HCT116 (cell line): ENCODE results near the gene RS1. TPM values are rescaled to one million over a fixed set of nuclear protein-coding genes. Genes with fewer than 3 reads are reported as not detected.

ENCODE experiments used
- ATAC-seq: fragments of 200-7000 bp; cut with Tn5 transposase; 2 replicates; pipeline ENCODE4 v1.9.1; 2020; ENCODE audit warnings: mild to moderate bottlenecking, moderate library complexity
- BruUV-seq: library from RNA; stranded (reverse); fragments of 400-500 nt; replicated peaks from 2 replicates; lab custom pipeline; 2021; lab: Mats Ljungman, UMichigan
- CTCF ChIA-PET: fragments of 300-600 bp; sonication (Branson Sonifier 250); formaldehyde crosslinking; loops from one replicate; lab custom pipeline; 2021; ENCODE audit warnings: antibody characterized with exemption; lab: Charles Lee
- POLR2A ChIA-PET: fragments of 300-600, 350-600 bp; sonication (Branson Sonifier 250); formaldehyde crosslinking; loops from one replicate; lab custom pipeline; 2021; ENCODE audit warnings: antibody characterized with exemption; lab: Charles Lee
- RAD21 ChIA-PET, 2 experiments: fragments of 300-600 bp; sonication (Branson Sonifier 250); formaldehyde crosslinking; loops; one replicate each; lab custom pipeline; 2023; ENCODE audit warnings: low total read pairs in 2 of 2; ENCODE audit not compliant: uncharacterized antibody in 2 of 2, unreplicated experiment in 2 of 2, low non-redundant PET in 1 of 2; lab: Charles Lee
- DNase-seq: peaks from one replicate; pipeline ENCODE4 v3.0.0-alpha.2; 2010; ENCODE audit warnings: low read depth, low spot score
- H2AFZ ChIP-seq: fragments of 200-600 bp; shearing (Covaris generic), sonication (generic); 2 replicates; pipeline ENCODE4 v1.6.1; 2017; ENCODE audit warnings: low read depth, mixed run types, mixed read lengths, antibody characterized with exemption, low read length; ENCODE audit not compliant: poor library complexity, severe bottlenecking
- H3K27ac ChIP-seq: 2 replicates; pipeline ENCODE4 v1.5.1; 2012; ENCODE audit warnings: low read depth, low read length
- H3K27me3 ChIP-seq: fragments of 200-600 bp; sonication (generic); 2 replicates; pipeline ENCODE4 v1.6.1; 2016; ENCODE audit warnings: mixed run types, low read length, mixed read lengths; ENCODE audit not compliant: insufficient read depth
- H3K36me3 ChIP-seq, 2 experiments: fragments of 200-500 bp in 1 of 2; fragments of 200-600 bp in 1 of 2; sonication (Bioruptor generic) in 1 of 2; sonication (generic) in 1 of 2; 2 replicates each; pipeline versions ENCODE4 v1.5.1 to v1.6.1; 2014 to 2016; ENCODE audit warnings: low read length in 2 of 2, inconsistent platforms in 1 of 2, mixed read lengths in 1 of 2, mixed run types in 1 of 2; ENCODE audit not compliant: insufficient read depth in 2 of 2, control insufficient read depth in 1 of 2
- H3K4me1 ChIP-seq, 2 experiments: fragments of 200-600 bp in 1 of 2; sonication (generic) in 1 of 2; 2 replicates each; pipeline versions ENCODE4 v1.5.1 to v1.6.1; 2012 to 2017; ENCODE audit warnings: low read length in 2 of 2, inconsistent platforms in 1 of 2, mild to moderate bottlenecking in 1 of 2, mixed read lengths in 1 of 2, mixed run types in 1 of 2, moderate library complexity in 1 of 2; ENCODE audit not compliant: insufficient read depth in 2 of 2, control insufficient read depth in 1 of 2
- H3K4me2 ChIP-seq: fragments of 200-600 bp; sonication (generic); 2 replicates; pipeline ENCODE4 v1.6.1; 2017; ENCODE audit warnings: mixed run types, low read length, mixed read lengths
- H3K4me3 ChIP-seq, 2 experiments: fragments of 200-600 bp in 1 of 2; sonication (generic) in 1 of 2; replicated peaks in 1 of 2; 2 replicates each; pipeline ENCODE4 v1.5.1; 2011 to 2016; ENCODE audit warnings: low read length in 2 of 2, control low read depth in 1 of 2, low read depth in 1 of 2, mild to moderate bottlenecking in 1 of 2, mixed read lengths in 1 of 2, mixed run types in 1 of 2
- H3K79me2 ChIP-seq: fragments of 200-600 bp; sonication (generic); 2 replicates; pipeline ENCODE4 v1.6.1; 2017; ENCODE audit warnings: mild to moderate bottlenecking, mixed run types, low read length, moderate library complexity, mixed read lengths; ENCODE audit not compliant: insufficient read depth
- H3K9ac ChIP-seq: fragments of 200-600 bp; sonication (generic); 2 replicates; pipeline ENCODE4 v1.6.1; 2016; ENCODE audit warnings: low read length, mixed read lengths
- H3K9me2 ChIP-seq: fragments of 200-600 bp; sonication (generic), shearing (Covaris generic); 2 replicates; pipeline ENCODE4 v1.6.1; 2017; ENCODE audit warnings: mixed run types, mild to moderate bottlenecking, moderate library complexity; ENCODE audit not compliant: insufficient read depth
- H3K9me3 ChIP-seq, 2 experiments: fragments of 200-500 bp in 1 of 2; fragments of 200-600 bp in 1 of 2; sonication (Bioruptor generic) in 1 of 2; sonication (generic) in 1 of 2; 2 replicates each; pipeline ENCODE4 v1.6.1; 2014 to 2017; ENCODE audit warnings: low read length in 2 of 2, mixed read lengths in 2 of 2, inconsistent platforms in 1 of 2, low read depth in 1 of 2, mild to moderate bottlenecking in 1 of 2, mixed run types in 1 of 2, moderate library complexity in 1 of 2; ENCODE audit not compliant: control insufficient read depth in 1 of 2, insufficient read depth in 1 of 2
- H4K20me1 ChIP-seq: fragments of 200-600 bp; sonication (generic), shearing (Covaris generic); 2 replicates; pipeline ENCODE4 v1.6.1; 2017; ENCODE audit warnings: mixed run types, mild to moderate bottlenecking, moderate library complexity; ENCODE audit not compliant: insufficient read depth
- EZH2 ChIP-seq: fragments of 200-600 bp; sonication (generic); IDR thresholded peaks from 2 replicates; pipeline ENCODE4 v1.6.1; 2017; ENCODE audit warnings: antibody characterized with exemption, mixed run types
- EZH2phosphoT487 ChIP-seq: fragments of 200-600 bp; IDR thresholded peaks from 2 replicates; pipeline ENCODE4 v1.6.1; 2018; ENCODE audit warnings: antibody characterized with exemption, borderline replicate concordance
- RAD21 ChIP-seq: IDR thresholded peaks from 2 replicates; pipeline ENCODE4 v1.6.1; 2012; ENCODE audit warnings: low read depth, mild to moderate bottlenecking
- SP1 ChIP-seq: IDR thresholded peaks from 2 replicates; pipeline ENCODE4 v1.6.1; 2012; ENCODE audit warnings: low read depth
- SRF ChIP-seq: IDR thresholded peaks from 2 replicates; pipeline ENCODE4 v1.6.1; 2012; ENCODE audit warnings: low read depth
- YY1 ChIP-seq: IDR thresholded peaks from 2 replicates; pipeline ENCODE4 v1.6.1; 2011; ENCODE audit warnings: low read length, low read depth, moderate library complexity, mild to moderate bottlenecking; ENCODE audit not compliant: insufficient replicate concordance; ENCODE audit errors: extremely low read depth
- ZNF274 ChIP-seq: fragments of 200-500 bp; sonication (Bioruptor generic); IDR thresholded peaks from 2 replicates; pipeline ENCODE4 v1.6.1; 2014; ENCODE audit warnings: mild to moderate bottlenecking, low read depth, low read length, inconsistent platforms
- intact Hi-C: fragments of 100-400 bp; cut with micrococcal nuclease; formaldehyde crosslinking; loops from 2 replicates; pipeline ENCODE4 v1.10.0; 2022
- total RNA-seq: library from RNA; stranded (reverse); gene quantifications from one replicate; pipeline ENCODE4 v1.2.1, GENCODE V29; 2021; ENCODE audit not compliant: unreplicated experiment
- TF ChIP-seq, protein P1 (sequence below): IDR thresholded peaks from 2 replicates; pipeline ENCODE4 v1.6.1; 2012; ENCODE audit warnings: low read depth

Gene RS1
- total RNA-seq, 1 experiment from 2014 or later: not detected

GRCh38 chrX:18691431-18691830 lies 19.5 kb upstream of the RS1 start (continued):
- TF ChIP-seq, protein P1, sequence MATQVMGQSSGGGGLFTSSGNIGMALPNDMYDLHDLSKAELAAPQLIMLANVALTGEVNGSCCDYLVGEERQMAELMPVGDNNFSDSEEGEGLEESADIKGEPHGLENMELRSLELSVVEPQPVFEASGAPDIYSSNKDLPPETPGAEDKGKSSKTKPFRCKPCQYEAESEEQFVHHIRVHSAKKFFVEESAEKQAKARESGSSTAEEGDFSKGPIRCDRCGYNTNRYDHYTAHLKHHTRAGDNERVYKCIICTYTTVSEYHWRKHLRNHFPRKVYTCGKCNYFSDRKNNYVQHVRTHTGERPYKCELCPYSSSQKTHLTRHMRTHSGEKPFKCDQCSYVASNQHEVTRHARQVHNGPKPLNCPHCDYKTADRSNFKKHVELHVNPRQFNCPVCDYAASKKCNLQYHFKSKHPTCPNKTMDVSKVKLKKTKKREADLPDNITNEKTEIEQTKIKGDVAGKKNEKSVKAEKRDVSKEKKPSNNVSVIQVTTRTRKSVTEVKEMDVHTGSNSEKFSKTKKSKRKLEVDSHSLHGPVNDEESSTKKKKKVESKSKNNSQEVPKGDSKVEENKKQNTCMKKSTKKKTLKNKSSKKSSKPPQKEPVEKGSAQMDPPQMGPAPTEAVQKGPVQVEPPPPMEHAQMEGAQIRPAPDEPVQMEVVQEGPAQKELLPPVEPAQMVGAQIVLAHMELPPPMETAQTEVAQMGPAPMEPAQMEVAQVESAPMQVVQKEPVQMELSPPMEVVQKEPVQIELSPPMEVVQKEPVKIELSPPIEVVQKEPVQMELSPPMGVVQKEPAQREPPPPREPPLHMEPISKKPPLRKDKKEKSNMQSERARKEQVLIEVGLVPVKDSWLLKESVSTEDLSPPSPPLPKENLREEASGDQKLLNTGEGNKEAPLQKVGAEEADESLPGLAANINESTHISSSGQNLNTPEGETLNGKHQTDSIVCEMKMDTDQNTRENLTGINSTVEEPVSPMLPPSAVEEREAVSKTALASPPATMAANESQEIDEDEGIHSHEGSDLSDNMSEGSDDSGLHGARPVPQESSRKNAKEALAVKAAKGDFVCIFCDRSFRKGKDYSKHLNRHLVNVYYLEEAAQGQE: no peak
- TF ChIP-seq RAD21: no peak

DNA sequence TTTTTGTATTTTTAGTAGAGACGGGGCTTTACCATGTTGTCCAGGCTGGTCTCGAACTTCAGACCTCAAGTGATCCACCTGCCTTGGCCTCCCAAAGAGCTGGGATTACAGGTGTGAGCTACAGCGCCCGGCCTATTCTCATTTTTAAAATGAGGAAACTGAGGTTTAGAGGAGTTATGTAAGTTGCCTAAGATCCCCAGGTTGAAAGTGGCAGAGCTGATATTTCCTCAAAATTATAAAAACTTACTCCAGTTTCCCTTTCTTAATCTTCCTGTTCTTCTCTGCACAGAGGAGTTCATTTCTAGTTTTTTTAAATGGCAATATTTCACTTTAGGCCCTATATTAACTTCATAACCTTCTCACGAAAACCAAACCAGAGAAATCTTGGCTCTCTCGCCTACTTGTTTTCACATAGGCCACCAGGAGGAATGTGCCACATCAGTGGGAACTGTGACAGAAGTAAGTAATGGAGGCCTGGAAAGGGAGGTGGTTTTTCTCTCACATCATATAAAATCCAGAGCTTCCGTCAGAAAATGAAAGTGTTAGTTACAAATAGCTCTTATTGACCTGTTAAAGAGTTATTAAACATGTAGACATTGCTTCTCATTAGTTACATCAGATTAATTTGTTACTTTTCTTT lies 16.1 kb upstream of the RS1 start:
- intact Hi-C loops: no loop called here
- TF ChIP-seq RAD21 (no peak), EZH2phosphoT487 (no peak), EZH2 (no peak), ZNF274 (no peak), SRF (no peak), SP1 (no peak), YY1 (no peak)
- Histone ChIP-seq H4K20me1 (no peaks in the 10 kb centered on the region), H3K4me1 (no peaks in the 10 kb centered on the region), H3K9ac (no peak overlapping the region), H3K4me3 (no peak overlapping the region), H3K79me2 (no peaks in the 10 kb centered on the region), H3K9me3 (no peaks in the 10 kb centered on the region), H3K36me3 (no peaks in the 10 kb centered on the region), H3K27me3 (no peaks in the 10 kb centered on the region), H3K27ac (no peak overlapping the region), H3K4me2 (no peak overlapping the region), H3K9me2 (no peaks in the 10 kb centered on the region), H2AFZ (no peak overlapping the region)
- BruUV-seq: no TSS peak
- no peak for DNase-seq
- RAD21 ChIA-PET: no interaction called here
- CTCF ChIA-PET: interaction anchor here (1.2 kb wide), 1 partner anchor 198 kb away, joined by 3 read pairs; no protein-coding TSS in a partner anchor
- no peak for ATAC-seq
- POLR2A ChIA-PET: no interaction called here
